ENCODE data around the gene MAP2K5. TPM values are rescaled to one million over a fixed set of nuclear protein-coding genes. Genes with fewer than 3 reads are reported as not detected.
A peak's percentile ranks its signal among the peaks of the same experiment; 100 is the strongest.

The MAP2K5 gene
- total RNA-seq, 1 donor: 8.9 TPM

- peak; percentile 58 for DNase-seq (ENCODE audit: low read depth)
- H3K4me3 ChIP-seq (ENCODE audit: low read depth, low read length): no peak overlapping the region
- no peak for TF ChIP-seq CTCF (IDR thresholded peaks at IDR 0.05; ENCODE audit: insufficient read depth, low read length)
These were observed 5.8 kb downstream of the MAP2K5 start for GRCh38 chr15:67548236-67548852.

GRCh38 chr15:67548862-67549651 is 6.6 kb downstream of the MAP2K5 start:
- H3K4me3 ChIP-seq (ENCODE audit: low read depth, low read length): no peak overlapping the region

GRCh38 chr15:67549736-67550135 is 7.2 kb downstream of the MAP2K5 start:
- no peak overlapping the region for H3K4me3 ChIP-seq (ENCODE audit: low read depth, low read length)
- no peak for DNase-seq (ENCODE audit: low read depth)
- no peak for TF ChIP-seq CTCF (IDR thresholded peaks at IDR 0.05; ENCODE audit: insufficient read depth, low read length)

More at GRCh38 chr15:67548862-67549651, 6.6 kb downstream of the MAP2K5 start:
- no peak for DNase-seq (ENCODE audit: low read depth)
- TF ChIP-seq CTCF (IDR thresholded peaks at IDR 0.05; ENCODE audit: insufficient read depth, low read length): no peak

- TF ChIP-seq CTCF (IDR thresholded peaks at IDR 0.05; ENCODE audit: insufficient read depth, low read length): no peak
- no peak for DNase-seq (ENCODE audit: low read depth)
- no peak overlapping the region for H3K4me3 ChIP-seq (ENCODE audit: low read depth, low read length)
These were observed 8.0 kb downstream of the MAP2K5 start for GRCh38 chr15:67550522-67550921.

- no peak overlapping the region for H3K4me3 ChIP-seq (ENCODE audit: low read depth, low read length)
- no peak for DNase-seq (ENCODE audit: low read depth)
- no peak for TF ChIP-seq CTCF (IDR thresholded peaks at IDR 0.05; ENCODE audit: insufficient read depth, low read length)
These were observed 8.8 kb downstream of the MAP2K5 start for GRCh38 chr15:67551207-67551743.

GRCh38 chr15:67554580-67554979 is 12.1 kb downstream of the MAP2K5 start:
- H3K4me3 ChIP-seq (ENCODE audit: low read depth, low read length): no peak overlapping the region
- TF ChIP-seq CTCF (IDR thresholded peaks at IDR 0.05; ENCODE audit: insufficient read depth, low read length): no peak

More at GRCh38 chr15:67554580-67554979, 12.1 kb downstream of the MAP2K5 start:
- no peak for DNase-seq (ENCODE audit: low read depth)

Measured in fibroblast of the aortic adventitia (primary cell).